SK-N-SH (cell line): ENCODE data around the gene FBXO31.

Source experiments
- CTCF ChIP-seq: fragments of 200-600 bp; sonication (generic); IDR thresholded peaks from 2 replicates; pipeline ENCODE4 v1.6.1; 2017; ENCODE audit warnings: antibody characterized with exemption, mild to moderate bottlenecking, moderate library complexity
- EP300 ChIP-seq, 2 experiments: IDR thresholded peaks; 2 replicates each; pipeline versions ENCODE4 v1.4.0 to v1.6.1; 2012; ENCODE audit warnings: borderline replicate concordance in 1 of 2, low read depth in 1 of 2, low read length in 1 of 2
- FOXJ3 ChIP-seq: sonication (generic); formaldehyde crosslinking; IDR thresholded peaks from 2 replicates; pipeline ENCODE4 v1.5.1; 2020; ENCODE audit warnings: mild to moderate bottlenecking, missing genetic modification reagents
- PBX3 ChIP-seq: IDR thresholded peaks from 2 replicates; pipeline ENCODE4; 2012
- TAF1 ChIP-seq: IDR thresholded peaks from 2 replicates; pipeline ENCODE4 v1.6.1; 2012; ENCODE audit warnings: low read depth, mild to moderate bottlenecking, low read length, moderate library complexity, borderline replicate concordance
- TEAD4 ChIP-seq: IDR thresholded peaks from 2 replicates; pipeline ENCODE4 v1.4.0; 2012; ENCODE audit warnings: mild to moderate bottlenecking, borderline replicate concordance; ENCODE audit not compliant: insufficient read depth
- ZBTB33 ChIP-seq: IDR thresholded peaks from 2 replicates; pipeline ENCODE4 v1.4.0; 2012; ENCODE audit warnings: low read depth, borderline replicate concordance
- TF ChIP-seq, protein P1 (sequence below): fragments of 150-350 bp; IDR thresholded peaks from 2 replicates; pipeline ENCODE4 v1.6.1; 2016; ENCODE audit warnings: mild to moderate bottlenecking, low read depth, low read length
- TF ChIP-seq, protein P2 (sequence below): IDR thresholded peaks from 2 replicates; pipeline ENCODE4 v1.4.0; 2012; ENCODE audit warnings: low read depth

GRCh38 chr16:87326151-87326571 is 57.4 kb downstream of the FBXO31 start:
- TF ChIP-seq, protein P1, sequence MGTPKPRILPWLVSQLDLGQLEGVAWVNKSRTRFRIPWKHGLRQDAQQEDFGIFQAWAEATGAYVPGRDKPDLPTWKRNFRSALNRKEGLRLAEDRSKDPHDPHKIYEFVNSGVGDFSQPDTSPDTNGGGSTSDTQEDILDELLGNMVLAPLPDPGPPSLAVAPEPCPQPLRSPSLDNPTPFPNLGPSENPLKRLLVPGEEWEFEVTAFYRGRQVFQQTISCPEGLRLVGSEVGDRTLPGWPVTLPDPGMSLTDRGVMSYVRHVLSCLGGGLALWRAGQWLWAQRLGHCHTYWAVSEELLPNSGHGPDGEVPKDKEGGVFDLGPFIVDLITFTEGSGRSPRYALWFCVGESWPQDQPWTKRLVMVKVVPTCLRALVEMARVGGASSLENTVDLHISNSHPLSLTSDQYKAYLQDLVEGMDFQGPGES: no peak
- TF ChIP-seq EP300 (IDR thresholded peaks at IDR 0.05; ENCODE audit: borderline replicate concordance in 1 of 2, low read depth in 1 of 2, low read length in 1 of 2) (no peak), CTCF (no peak), TEAD4 (no peak), TAF1 (no peak), FOXJ3 (CRISPR knock-in tag) (no peak), ZBTB33 (no peak), PBX3 (no peak)
- TF ChIP-seq, protein P2, sequence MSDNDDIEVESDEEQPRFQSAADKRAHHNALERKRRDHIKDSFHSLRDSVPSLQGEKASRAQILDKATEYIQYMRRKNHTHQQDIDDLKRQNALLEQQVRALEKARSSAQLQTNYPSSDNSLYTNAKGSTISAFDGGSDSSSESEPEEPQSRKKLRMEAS: no peak
